K562 (cell line): ENCODE results near the gene FASN. TPM values are rescaled to one million over a fixed set of nuclear protein-coding genes. Genes with fewer than 3 reads are reported as not detected.

ENCODE experiments used
- ATAC-seq: fragments of 200-7000 bp; cut with Tn5 transposase; 3 replicates; pipeline ENCODE4 v1.9.1; 2020; ENCODE audit warnings: moderate library complexity
- BruUV-seq: library from RNA; stranded (reverse); fragments of 400-500 nt; replicated peaks from 2 replicates; lab custom pipeline; 2021; lab: Mats Ljungman, UMichigan
- CTCF ChIA-PET: fragments of 300-600 bp; formaldehyde crosslinking; extraction: SDS; loops from one replicate; lab custom pipeline; 2021; ENCODE audit warnings: low intra/inter-chr PET ratio; lab: Yijun Ruan, JAX
- POLR2A ChIA-PET: fragments of 300-600, 350-650 bp; sonication (Branson Sonifier 250); formaldehyde crosslinking; extraction: SDS; loops from one replicate; lab custom pipeline; 2021; ENCODE audit warnings: antibody characterized with exemption, inconsistent platforms; lab: Yijun Ruan, JAX
- DNase-seq, 4 experiments: peaks; one replicate each; pipeline versions ENCODE4 v3.0.0 to v3.0.0-alpha.2; 2011 to 2018; ENCODE audit warnings: low spot score in 3 of 4, mixed read lengths in 3 of 4; ENCODE audit errors: extremely low read depth in 1 of 4
- FAIRE-seq: peaks from 2 replicates; lab custom pipeline; 2011; peaks lifted over from hg19 to GRCh38; lab: Jason Lieb, UNC
- H2AFZ ChIP-seq: 2 replicates; pipeline ENCODE4 v1.6.0; 2011; ENCODE audit warnings: low read depth, low read length, control low read depth, inconsistent platforms
- H3K27ac ChIP-seq: fragments of 200-600 bp; 3 replicates; pipeline ENCODE4 v1.8.0; 2011; ENCODE audit warnings: low read depth, mild to moderate bottlenecking, control low read depth, inconsistent platforms, low read length, moderate library complexity, mixed read lengths; ENCODE audit errors: extremely low read depth
- H3K27me3 ChIP-seq, 2 experiments: fragments of 300-600 bp in 1 of 2; 2 replicates in 1 of 2; 3 replicates in 1 of 2; pipeline versions ENCODE4 v1.6.0 to v1.8.0; 2011; ENCODE audit warnings: inconsistent platforms in 2 of 2, low read length in 2 of 2, mild to moderate bottlenecking in 1 of 2, mixed read lengths in 1 of 2, moderate library complexity in 1 of 2; ENCODE audit not compliant: control insufficient read depth in 2 of 2, insufficient read depth in 2 of 2
- H3K36me3 ChIP-seq: fragments of 300-600 bp; 3 replicates; pipeline ENCODE4 v1.8.0; 2011; ENCODE audit warnings: mild to moderate bottlenecking, low read length, inconsistent platforms; ENCODE audit not compliant: control insufficient read depth, insufficient read depth
- H3K4me1 ChIP-seq, 2 experiments: fragments of 200-600 bp in 1 of 2; replicated peaks in 1 of 2; 2 replicates in 1 of 2; 3 replicates in 1 of 2; pipeline versions ENCODE4 v1.5.1 to v1.8.0; 2011; ENCODE audit warnings: inconsistent platforms in 2 of 2, low read length in 2 of 2, mild to moderate bottlenecking in 1 of 2, mixed read lengths in 1 of 2, moderate library complexity in 1 of 2; ENCODE audit not compliant: control insufficient read depth in 2 of 2, insufficient read depth in 2 of 2
- H3K4me2 ChIP-seq: 2 replicates; pipeline ENCODE4 v1.6.1; 2011; ENCODE audit warnings: low read length, control low read depth, inconsistent platforms, mixed read lengths; ENCODE audit not compliant: insufficient read depth
- H3K4me3 ChIP-seq: fragments of 200-600 bp; sonication (generic), shearing (Covaris generic); 2 replicates; pipeline ENCODE4 v1.5.1; 2016; ENCODE audit warnings: control low read depth, inconsistent platforms
- H3K79me2 ChIP-seq: fragments of 200-600 bp; 3 replicates; pipeline ENCODE4 v1.8.0; 2011; ENCODE audit warnings: low read length, inconsistent platforms; ENCODE audit not compliant: control insufficient read depth, insufficient read depth
- H3K9ac ChIP-seq, 2 experiments: 2 replicates each; pipeline versions ENCODE4 v1.6.0 to v1.6.1; 2011; ENCODE audit warnings: low read depth in 2 of 2, low read length in 2 of 2, control low read depth in 1 of 2, inconsistent platforms in 1 of 2, mild to moderate bottlenecking in 1 of 2, mixed read lengths in 1 of 2; ENCODE audit not compliant: insufficient read depth in 1 of 2
- H3K9me1 ChIP-seq: one replicate; pipeline ENCODE4 v1.6.0; 2011; ENCODE audit warnings: inconsistent platforms, mild to moderate bottlenecking, low read length, moderate library complexity; ENCODE audit not compliant: control insufficient read depth, insufficient read depth
- H3K9me3 ChIP-seq: replicated peaks from 2 replicates; pipeline ENCODE4 v1.5.1; 2011; ENCODE audit warnings: low read depth, low read length, inconsistent platforms; ENCODE audit not compliant: control insufficient read depth, insufficient read depth
- H4K20me1 ChIP-seq: replicated peaks from 2 replicates; pipeline ENCODE4 v1.6.1; 2011; ENCODE audit warnings: low read length, inconsistent platforms, mixed read lengths; ENCODE audit not compliant: control insufficient read depth, insufficient read depth
- CHD1 ChIP-seq: fragments of 200-600 bp; sonication (generic); IDR thresholded peaks from one replicate; pipeline ENCODE4 v1.6.1; 2012; ENCODE audit warnings: mild to moderate bottlenecking, moderate library complexity, low read length, inconsistent platforms
- HDAC6 ChIP-seq: IDR thresholded peaks from 2 replicates; pipeline ENCODE4 v1.6.1; 2012; ENCODE audit warnings: low read depth, mild to moderate bottlenecking, control low read depth, inconsistent platforms, low read length, moderate library complexity
- KLF1 ChIP-seq: fragments of 450-650 bp; IDR thresholded peaks from 2 replicates; pipeline ENCODE4 v1.6.1; 2016; ENCODE audit warnings: missing genetic modification characterization, missing compliant biosample characterization
- LCOR ChIP-seq: sonication (generic); formaldehyde crosslinking; IDR thresholded peaks from 2 replicates; pipeline ENCODE4 v1.8.0; 2022; ENCODE audit warnings: mild to moderate bottlenecking, missing genetic modification reagents
- MCM5 ChIP-seq: fragments of 450-650 bp; IDR thresholded peaks from 2 replicates; pipeline ENCODE4 v1.6.1; 2016; ENCODE audit warnings: low read depth
- POLR2A ChIP-seq: fragments of 450-650 bp; conservative IDR thresholded peaks from 2 replicates; pipeline ENCODE4 v1.6.1; 2016
- RBFOX2 ChIP-seq: fragments of 200-400 bp; formaldehyde crosslinking; IDR thresholded peaks from 2 replicates; pipeline ENCODE4 v1.6.1; 2017; ENCODE audit warnings: low read depth, mild to moderate bottlenecking, low read length, moderate library complexity
- TAF15 ChIP-seq: fragments of 200-400 bp; formaldehyde crosslinking; IDR thresholded peaks from 2 replicates; pipeline ENCODE4 v1.6.1; 2017; ENCODE audit warnings: mild to moderate bottlenecking, low read depth, low read length, moderate library complexity
- TOE1 ChIP-seq, 2 experiments: fragments of 450-650 bp in 1 of 2; sonication (generic) in 1 of 2; formaldehyde crosslinking in 1 of 2; IDR thresholded peaks; 2 replicates each; pipeline versions ENCODE4 v1.7.1 to v1.8.0; 2016 to 2022; ENCODE audit warnings: borderline replicate concordance in 2 of 2, mild to moderate bottlenecking in 2 of 2, antibody characterized with exemption in 1 of 2, inconsistent platforms in 1 of 2, low read depth in 1 of 2, missing genetic modification reagents in 1 of 2, moderate library complexity in 1 of 2
- ZNF253 ChIP-seq: fragments of 250-450 bp; sonication (Bioruptor Pico); conservative IDR thresholded peaks from 2 replicates; pipeline ENCODE4 v1.6.1; 2021; ENCODE audit warnings: mild to moderate bottlenecking
- ZNF408 ChIP-seq: fragments of 250-450 bp; sonication (Bioruptor Pico); IDR thresholded peaks from 2 replicates; pipeline ENCODE4 v1.4.0; 2020; ENCODE audit warnings: low read depth, mild to moderate bottlenecking, moderate library complexity
- ZNF57 ChIP-seq: fragments of 450-650 bp; formaldehyde crosslinking; IDR thresholded peaks from 2 replicates; pipeline ENCODE4 v1.4.0; 2020; ENCODE audit warnings: mild to moderate bottlenecking, moderate library complexity
- WGBS: fragments of 100-300 bp; shearing (Covaris generic); methylation state at CpG from one replicate; pipeline ENCODE4 v1.1.6; 2016; ENCODE audit warnings: low coverage, mixed read lengths; ENCODE audit not compliant: insufficient coverage; ENCODE audit errors: missing lambda C conversion rate; 5-methylcytosine and 5-hydroxymethylcytosine counted together
- in situ Hi-C: fragments of 300-500 bp; cut with MboI; formaldehyde crosslinking; loops from 4 replicates; pipeline ENCODE4 v1.15.0; 2018; ENCODE audit warnings: inconsistent platforms, mixed read lengths
- intact Hi-C: fragments of 100-400 bp; cut with micrococcal nuclease; formaldehyde crosslinking; loops from 2 replicates; pipeline ENCODE4 v1.14.2; 2022
- polyA plus RNA-seq, 8 experiments: library from polyadenylated mRNA; depleted of rRNA in 4 of 8; stranded (reverse) in 5 of 8; unstranded in 3 of 8; fragments of >200 nt; fragmentation: Nextera tagmentation in 2 of 8; fragmentation: Illumina TruSeq in 1 of 8; extraction: Ambion mirVana in 2 of 8; extraction: Trizol in 1 of 8; gene quantifications; 2 replicates each; pipeline versions ENCODE4 v1.2.1 to v1.2.3, GENCODE V29; 2011 to 2014; ENCODE audit warnings: inconsistent platforms in 1 of 8, missing spikeins in 1 of 8
- total RNA-seq, 7 experiments: library from RNA; depleted of rRNA in 6 of 7; stranded (reverse); fragments of >200 nt in 6 of 7; fragmentation: Illumina TruSeq in 2 of 7; extraction: Trizol in 2 of 7; gene quantifications; 2 replicates each; pipeline versions ENCODE4 v1.2.1 to v1.2.3, GENCODE V29; 2011 to 2021; ENCODE audit warnings: low replicate concordance in 1 of 7

FASN gene
- total and polyA plus RNA-seq, 9 of the 15 experiments (the other 6 are each of a cell fraction or from before 2014, with no cell fraction given), result 0.15 to 663 (median 49.9) TPM

GRCh38 chr17:82096709-82097183 lies 1.3 kb downstream of the FASN start:
- in situ Hi-C loops, result no loop called here
- Histone ChIP-seq H3K79me2 (peaks cover 70% of the 10 kb centered on the region), H3K9ac (peak overlapping the region; percentile 95 to 100), H3K4me2 (peak overlapping the region; percentile 78), H3K36me3 (peaks cover 57% of the 10 kb centered on the region), H3K4me3 (peak overlapping the region; percentile 97), H2AFZ (no peak overlapping the region), H3K27ac (peak overlapping the region; percentile 94), H3K4me1 (peaks cover 29 to 89% of the 10 kb centered on the region in 2 experiments), H4K20me1 (peaks cover 31% of the 10 kb centered on the region), H3K9me1 (no peaks in the 10 kb centered on the region), H3K9me3 (no peaks in the 10 kb centered on the region), H3K27me3 (no peaks in the 10 kb centered on the region)
- POLR2A ChIA-PET, result interaction anchor here (0.6 to 2.0 kb wide), 6 partner anchors 15 to 66 kb away, joined by 3 to 11 read pairs (median 4); no protein-coding TSS in a partner anchor
- CTCF ChIA-PET, result no interaction called here
- DNase-seq, result no peak
- no peak for FAIRE-seq
- ATAC-seq, result no peak
- no peak for TF ChIP-seq KLF1 (tag)
- no peak for TF ChIP-seq ZNF408 (CRISPR knock-in tag)
- no peak for TF ChIP-seq TOE1 (IDR thresholded peaks at IDR 0.05; ENCODE audit: borderline replicate concordance)
- TF ChIP-seq TOE1 (CRISPR knock-in tag; IDR thresholded peaks at IDR 0.05; ENCODE audit: borderline replicate concordance, low read depth), result 0 out of 2 replicates have a peak, but pooled peaks have one; percentile 25
- TF ChIP-seq ZNF253 (CRISPR knock-in tag), result no peak
- TF ChIP-seq ZNF57, result no peak
- peak; percentile 41; the same call in 1 of the 2 replicates for TF ChIP-seq POLR2A
- no peak for TF ChIP-seq MCM5
- TF ChIP-seq LCOR, result 0 out of 2 replicates have a peak, but pooled peaks have one; percentile 40
- TF ChIP-seq HDAC6, result no peak
- TF ChIP-seq TAF15, result 0 out of 2 replicates have a peak, but pooled peaks have one; percentile 58
- TF ChIP-seq RBFOX2, result peak; percentile 64
- TF ChIP-seq CHD1, result peak; percentile 28
- intact Hi-C loops, result loop anchor here (5.0 kb wide), 1 partner anchor 64 kb away; the partner anchor contains the start of gene RAC3
- 0% methylated on average over 6 of the region's 8 CpGs for WGBS
- no TSS peak for BruUV-seq
